T-cell (primary cell): ENCODE results near the gene BMPR1B. TPM values are rescaled to one million over a fixed set of nuclear protein-coding genes. Genes with fewer than 3 reads are reported as not detected.

Source experiments
- ATAC-seq, 4 experiments: fragments of 200-7000 bp in 3 of 4; fragments of 150-1000 bp in 1 of 4; cut with Tn5 transposase; replicated peaks in 1 of 4; 1 replicate in 3 of 4; 2 replicates in 1 of 4; pipeline ENCODE4 v1.10.0; 2021; ENCODE audit warnings: moderate library complexity in 3 of 4, mild to moderate bottlenecking in 2 of 4, moderate number of reproducible peaks in 1 of 4
- CTCF ChIA-PET, 2 donors: fragments of 300-600 bp; sonication (Branson Sonifier 250); formaldehyde crosslinking; loops; one replicate each; lab custom pipeline; 2022; ENCODE audit warnings: antibody characterized with exemption in 2 of 2; lab: Charles Lee
- POLR2A ChIA-PET, 2 donors: fragments of 300-600 bp; sonication (Branson Sonifier 250); formaldehyde crosslinking; loops; one replicate each; lab custom pipeline; 2022; ENCODE audit warnings: antibody characterized with exemption in 2 of 2; lab: Charles Lee
- DNase-seq, 35 experiments: peaks; one replicate each; pipeline versions ENCODE4 v3.0.0 to v3.0.0-alpha.2; 2013 to 2023
- H3K27ac ChIP-seq: one replicate; pipeline ENCODE4 v1.5.1; 2013; ENCODE audit warnings: low read length
- H3K27me3 ChIP-seq, 2 experiments: replicated peaks in 1 of 2; 1 replicate in 1 of 2; 2 replicates in 1 of 2; pipeline versions ENCODE4 v1.6.1 to v1.7.0; 2013; ENCODE audit warnings: low read length in 1 of 2, mixed read lengths in 1 of 2; ENCODE audit not compliant: control insufficient read depth in 2 of 2, insufficient read depth in 2 of 2; ENCODE audit errors: extremely low read depth in 1 of 2
- H3K36me3 ChIP-seq, 2 donors: 1 replicate in 1 of 2; 2 replicates in 1 of 2; pipeline versions ENCODE4 v1.6.1 to v1.7.0; 2013; ENCODE audit warnings: low read length in 1 of 2; ENCODE audit not compliant: control insufficient read depth in 2 of 2, insufficient read depth in 1 of 2; ENCODE audit errors: extremely low read depth in 1 of 2
- H3K4me1 ChIP-seq, 2 experiments: 1 replicate in 1 of 2; 2 replicates in 1 of 2; pipeline versions ENCODE4 v1.6.1 to v1.7.0; 2013; ENCODE audit warnings: low read length in 2 of 2, mixed read lengths in 1 of 2; ENCODE audit not compliant: insufficient read depth in 2 of 2, control insufficient read depth in 1 of 2; ENCODE audit errors: extremely low read depth in 1 of 2
- H3K4me3 ChIP-seq, 2 donors: 1 replicate in 1 of 2; 2 replicates in 1 of 2; pipeline versions ENCODE4 v1.5.1 to v1.7.0; 2013; ENCODE audit warnings: mild to moderate bottlenecking in 2 of 2, low read length in 1 of 2, moderate library complexity in 1 of 2; ENCODE audit not compliant: control insufficient read depth in 1 of 2; ENCODE audit errors: extremely low read depth in 1 of 2
- H3K9me3 ChIP-seq: 2 replicates; pipeline ENCODE4 v1.7.0; 2013
- H3K27ac Mint-ChIP-seq, 2 donors: one replicate each; pipeline ENCODE4 v1.8.0; 2020 to 2021; ENCODE audit warnings: mild to moderate bottlenecking in 2 of 2, mixed read lengths in 2 of 2
- H3K27me3 Mint-ChIP-seq, 2 donors: one replicate each; pipeline ENCODE4 v1.8.0; 2021 to 2022; ENCODE audit warnings: mixed read lengths in 2 of 2
- H3K36me3 Mint-ChIP-seq: one replicate; pipeline ENCODE4 v1.8.0; 2021; ENCODE audit warnings: mixed read lengths
- H3K4me1 Mint-ChIP-seq, 3 donors: one replicate each; pipeline ENCODE4 v1.8.0; 2020 to 2022; ENCODE audit warnings: mixed read lengths in 3 of 3, mild to moderate bottlenecking in 1 of 3
- H3K4me3 Mint-ChIP-seq, 3 donors: one replicate each; pipeline ENCODE4 v1.8.0; 2020 to 2022; ENCODE audit warnings: mild to moderate bottlenecking in 3 of 3, mixed read lengths in 3 of 3, moderate library complexity in 3 of 3
- H3K9me3 Mint-ChIP-seq, 3 donors: one replicate each; pipeline ENCODE4 v1.8.0; 2020 to 2022; ENCODE audit warnings: mixed read lengths in 3 of 3
- WGBS: methylation state at CpG from one replicate; pipeline ENCODE4 v1.1.5; 2013; ENCODE audit warnings: missing lambda C conversion rate; ENCODE audit not compliant: insufficient coverage; 5-methylcytosine and 5-hydroxymethylcytosine counted together
- total RNA-seq, 35 experiments: library from RNA in 6 of 35; stranded (reverse) in 6 of 35; fragments of 120-200 nt in 1 of 35; gene quantifications; one replicate each; pipeline versions ENCODE4 v1.2.1 to v1.2.4 and lab custom pipeline; 2013 to 2026

The BMPR1B gene
- total RNA-seq, 5 donors from 2014 or later (not counting 1 experiment from before 2014, with no cell fraction given): 0.09 to 0.36 (median 0.28) TPM; not detected in 2

DNA sequence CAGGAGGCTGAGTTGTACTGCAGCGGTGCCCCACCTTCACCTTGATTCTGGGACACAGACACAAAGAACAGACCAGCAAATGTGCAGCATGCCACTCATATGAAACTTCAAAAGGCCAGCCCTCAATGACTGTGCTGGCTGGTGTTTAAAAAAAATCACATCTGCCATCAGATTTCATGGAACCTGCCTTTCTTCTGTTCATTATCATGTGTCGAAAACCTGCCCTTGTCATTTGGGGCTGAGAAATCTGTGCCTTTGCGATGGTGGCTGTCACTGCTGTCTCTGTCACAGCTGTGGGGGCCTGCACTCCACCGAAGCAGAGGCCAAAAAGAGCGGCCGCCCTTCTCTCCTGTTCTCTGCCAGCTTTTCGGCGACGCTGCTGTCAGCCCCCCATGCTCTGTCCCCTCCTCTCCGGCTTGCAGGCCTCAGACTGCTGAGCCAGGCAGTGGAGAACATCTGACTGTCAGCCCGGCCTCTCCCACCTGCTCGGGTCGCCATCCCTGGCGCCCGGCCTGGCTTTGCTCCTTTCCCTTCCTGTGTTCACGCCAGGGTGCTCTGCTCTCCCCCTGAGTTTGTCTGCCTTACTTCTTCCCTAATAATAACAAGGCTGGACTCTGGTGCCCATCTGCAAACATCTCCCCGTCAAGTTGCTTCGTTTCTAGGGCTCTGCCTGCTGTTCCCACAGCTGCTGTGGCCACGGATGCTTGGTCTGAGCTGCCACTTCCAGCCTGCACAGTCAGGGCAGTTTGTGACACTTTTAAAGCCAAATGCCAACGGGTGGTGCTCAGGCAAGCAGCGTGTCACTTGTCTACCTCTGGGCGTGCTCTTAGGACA, 435.9 kb downstream of the BMPR1B start:
- ATAC-seq: no peak
- Mint-ChIP-seq H3K9me3 (peaks cover 0 to 3% (median 0%) of the 10 kb centered on the region in 3 donors), H3K4me1 (peaks cover 28 to 60% (median 28%) of the 10 kb centered on the region in 3 donors), H3K27ac (no peak overlapping the region), H3K36me3 (no peaks in the 10 kb centered on the region), H3K27me3 (no peaks in the 10 kb centered on the region), H3K4me3 (peak overlapping the region in 1 of 3 donors; percentile 29)
- H3K27ac ChIP-seq: no peak overlapping the region
- ChIA-PET POLR2A (no interaction called here), CTCF (no interaction called here)
- H3K36me3 ChIP-seq: no peaks in the 10 kb centered on the region
- 83% methylated on average over 22 of the region's 22 CpGs for WGBS
- DNase-seq: no peak
- no peak overlapping the region for H3K4me3 ChIP-seq
- H3K27me3 ChIP-seq: no peaks in the 10 kb centered on the region
- H3K9me3 ChIP-seq: no peaks in the 10 kb centered on the region
- peaks cover 14 to 16% of the 10 kb centered on the region in 2 experiments for H3K4me1 ChIP-seq

GRCh38 chr4:95197353-95197752, 439.6 kb downstream of the BMPR1B start:
- ATAC-seq: no peak
- no peak overlapping the region for H3K27ac Mint-ChIP-seq
- CTCF ChIA-PET: interaction anchor here (0.7 to 1.1 kb wide), 2 partner anchors 12 to 53 kb away, joined by 3 to 4 read pairs; no protein-coding TSS in a partner anchor

GRCh38 chr4:95198961-95199360, 441.2 kb downstream of the BMPR1B start:
- peaks cover under 1 to 11% (median 3%) of the 10 kb centered on the region in 3 donors for H3K4me1 Mint-ChIP-seq
- no peak overlapping the region for H3K27ac ChIP-seq
- no peak for DNase-seq

More at GRCh38 chr4:95197353-95197752, 439.6 kb downstream of the BMPR1B start:
- WGBS: 56% methylated on average over 3 of the region's 6 CpGs
- no peak overlapping the region for H3K27ac ChIP-seq
- no peaks in the 10 kb centered on the region for H3K27me3 ChIP-seq
- Mint-ChIP-seq H3K4me3 (no peak overlapping the region), H3K27me3 (no peaks in the 10 kb centered on the region), H3K9me3 (peaks cover 0 to 3% (median 0%) of the 10 kb centered on the region in 3 donors), H3K4me1 (peaks cover 11 to 24% (median 13%) of the 10 kb centered on the region in 3 donors), H3K36me3 (no peaks in the 10 kb centered on the region)
- DNase-seq: no peak
- H3K9me3 ChIP-seq: no peaks in the 10 kb centered on the region
- no peak overlapping the region for H3K4me3 ChIP-seq
- H3K36me3 ChIP-seq: no peaks in the 10 kb centered on the region
- H3K4me1 ChIP-seq: peaks cover 4 to 12% of the 10 kb centered on the region in 2 experiments
- POLR2A ChIA-PET: interaction anchor here in 1 of 2 donors (0.7 kb wide), 1 partner anchor 576 kb away, joined by 6 read pairs; no protein-coding TSS in a partner anchor

DNA sequence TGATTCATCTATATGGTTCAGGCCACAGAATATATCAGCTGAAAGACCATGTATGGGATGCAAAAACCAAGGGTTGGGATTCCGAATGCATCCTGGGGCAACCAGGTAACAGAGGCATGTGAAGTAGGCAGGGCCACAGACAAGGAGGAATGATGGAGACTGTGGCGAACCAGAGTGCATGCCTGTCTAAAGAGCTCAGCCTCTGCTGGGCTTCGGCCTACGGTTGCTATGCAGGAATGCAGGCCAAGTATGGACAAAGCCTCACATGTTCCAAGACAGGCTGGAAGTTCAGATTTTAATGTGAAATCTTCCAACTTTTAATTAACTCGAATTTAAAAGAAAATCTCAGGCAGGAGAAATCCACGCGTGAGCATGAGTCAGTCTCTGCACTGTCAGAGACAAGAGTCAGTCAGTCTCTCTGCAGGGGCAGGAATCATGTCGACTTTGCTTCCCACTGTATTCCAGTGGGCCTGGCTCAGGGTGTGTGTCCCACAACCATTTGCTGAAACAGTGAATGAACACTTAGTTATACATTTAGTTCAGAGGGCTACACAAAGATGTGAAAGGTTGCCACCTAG, 446.6 kb downstream of the BMPR1B start:
- Histone ChIP-seq H3K27ac (no peak overlapping the region), H3K4me1 (no peaks in the 10 kb centered on the region), H3K27me3 (no peaks in the 10 kb centered on the region), H3K36me3 (no peaks in the 10 kb centered on the region), H3K4me3 (no peak overlapping the region), H3K9me3 (no peaks in the 10 kb centered on the region)
- ATAC-seq (no peak), DNase-seq (no peak)
- Mint-ChIP-seq H3K4me1 (no peaks in the 10 kb centered on the region), H3K27ac (no peak overlapping the region), H3K36me3 (no peaks in the 10 kb centered on the region), H3K27me3 (no peaks in the 10 kb centered on the region), H3K4me3 (no peak overlapping the region), H3K9me3 (no peaks in the 10 kb centered on the region)
- ChIA-PET CTCF (no interaction called here), POLR2A (no interaction called here)
- WGBS: 100% methylated on average over 2 of the region's 8 CpGs

More at GRCh38 chr4:95198961-95199360, 441.2 kb downstream of the BMPR1B start:
- Mint-ChIP-seq H3K9me3 (peaks cover 0 to under 1% (median 0%) of the 10 kb centered on the region in 3 donors), H3K27ac (no peak overlapping the region), H3K36me3 (no peaks in the 10 kb centered on the region), H3K4me3 (no peak overlapping the region), H3K27me3 (no peaks in the 10 kb centered on the region)
- ChIA-PET CTCF (no interaction called here), POLR2A (no interaction called here)
- ATAC-seq: no peak
- 90% methylated on average over 4 of the region's 7 CpGs for WGBS
- Histone ChIP-seq H3K36me3 (no peaks in the 10 kb centered on the region), H3K4me1 (peaks cover 0 to 2% of the 10 kb centered on the region in 2 experiments), H3K4me3 (no peak overlapping the region), H3K27me3 (no peaks in the 10 kb centered on the region), H3K9me3 (no peaks in the 10 kb centered on the region)

DNA sequence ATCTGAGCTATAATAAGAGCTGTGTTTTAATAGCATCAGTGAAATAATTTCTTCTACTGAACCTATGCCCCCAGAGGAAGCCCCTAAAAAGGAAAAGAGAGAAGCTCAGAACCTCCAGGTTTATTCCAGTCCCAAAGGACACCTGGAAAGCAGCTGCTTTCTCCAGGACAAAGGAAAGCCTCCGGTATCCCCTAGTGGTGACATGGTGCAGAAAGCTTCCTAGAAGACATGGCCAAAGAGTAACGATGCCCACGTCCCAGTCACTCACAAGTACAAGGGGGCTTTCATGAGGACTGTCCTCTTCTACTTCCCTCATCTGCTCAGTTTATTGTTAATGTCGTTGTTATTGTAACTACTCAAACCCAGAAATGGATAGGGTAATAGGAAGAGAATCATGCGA, 447.1 kb downstream of the BMPR1B start:
- no peaks in the 10 kb centered on the region for H3K4me1 Mint-ChIP-seq
- DNase-seq: no peak
- H3K27ac ChIP-seq: no peak overlapping the region
- no peak overlapping the region for H3K4me3 ChIP-seq
- no peaks in the 10 kb centered on the region for H3K9me3 ChIP-seq
- H3K27me3 Mint-ChIP-seq: no peaks in the 10 kb centered on the region
- WGBS: 0% methylated on average over 1 of the region's 5 CpGs
- H3K4me3 Mint-ChIP-seq: no peak overlapping the region
- no peaks in the 10 kb centered on the region for H3K9me3 Mint-ChIP-seq
- H3K27me3 ChIP-seq: no peaks in the 10 kb centered on the region
- no peak for ATAC-seq
- POLR2A ChIA-PET: no interaction called here
- no peak overlapping the region for H3K27ac Mint-ChIP-seq
- no peaks in the 10 kb centered on the region for H3K36me3 ChIP-seq
- H3K36me3 Mint-ChIP-seq: no peaks in the 10 kb centered on the region
- H3K4me1 ChIP-seq: no peaks in the 10 kb centered on the region
- CTCF ChIA-PET: no interaction called here
